Heart left ventricle (tissue), 16 donors: ENCODE measurements around the gene CNTN4. TPM values are rescaled to one million over a fixed set of nuclear protein-coding genes. Genes with fewer than 3 reads are reported as not detected.

Experiments used
- ATAC-seq, 4 donors: fragments of 200-7000 bp; cut with Tn5 transposase; one replicate each; pipeline ENCODE4 v1.9.1; 2020 to 2022; ENCODE audit warnings: moderate library complexity in 4 of 4, mild to moderate bottlenecking in 3 of 4, moderate number of reproducible peaks in 1 of 4
- DNase-seq, 5 donors: peaks; one replicate each; pipeline ENCODE4 v3.0.0-alpha.2; 2020
- H3K27ac ChIP-seq, 12 donors: fragments of 200-600 bp; sonication (generic) in 4 of 12; one replicate each; pipeline versions ENCODE4 v1.5.0 to v1.8.0; 2016 to 2022; ENCODE audit warnings: mild to moderate bottlenecking in 2 of 12
- H3K27me3 ChIP-seq, 9 donors: fragments of 200-600 bp; sonication (generic) in 2 of 9; one replicate each; pipeline versions ENCODE4 v1.5.1 to v1.8.0; 2016 to 2022; ENCODE audit warnings: mild to moderate bottlenecking in 3 of 9
- H3K36me3 ChIP-seq, 9 donors: fragments of 200-600 bp; sonication (generic) in 2 of 9; one replicate each; pipeline versions ENCODE4 v1.5.0 to v1.8.0; 2018 to 2022; ENCODE audit warnings: mild to moderate bottlenecking in 2 of 9
- H3K4me1 ChIP-seq, 12 donors: fragments of 200-600 bp; sonication (generic) in 4 of 12; one replicate each; pipeline versions ENCODE4 v1.5.0 to v1.8.0; 2016 to 2022; ENCODE audit warnings: mild to moderate bottlenecking in 3 of 12
- H3K4me3 ChIP-seq, 12 donors: fragments of 200-600 bp; sonication (generic) in 4 of 12; one replicate each; pipeline versions ENCODE4 v1.5.0 to v1.8.0; 2017 to 2022; ENCODE audit warnings: mild to moderate bottlenecking in 9 of 12, moderate library complexity in 4 of 12
- H3K9me3 ChIP-seq, 12 donors: fragments of 200-600 bp; sonication (generic) in 4 of 12; one replicate each; pipeline versions ENCODE4 v1.5.0 to v1.8.0; 2016 to 2022; ENCODE audit warnings: mild to moderate bottlenecking in 1 of 12
- POLR2A ChIP-seq, 2 donors: fragments of 450-650 bp; IDR thresholded peaks; one replicate each; pipeline ENCODE4 v1.6.1; 2017; ENCODE audit warnings: antibody characterized with exemption in 2 of 2, mild to moderate bottlenecking in 2 of 2, moderate library complexity in 2 of 2
- WGBS, 4 donors: extraction: QIAGEN DNeasy Blood & Tissue Kit in 2 of 4; methylation state at CpG; one replicate each; pipeline versions ENCODE4 v1.1.5 to v1.1.7; 2013 to 2018; 5-methylcytosine and 5-hydroxymethylcytosine counted together
- intact Hi-C, 10 donors: fragments of 100-400 bp; cut with DNase I; formaldehyde crosslinking; loops; one replicate each; pipeline versions ENCODE4 v1.11.1 to v1.14.2; 2022
- polyA plus RNA-seq, 2 donors: library from polyadenylated mRNA; stranded (reverse); fragments of 200-250 nt; gene quantifications; one replicate each; pipeline ENCODE4 v1.2.3, GENCODE V29; 2013
- total RNA-seq, 9 donors: library from RNA; depleted of rRNA in 2 of 9; stranded (reverse); fragments of >200 nt in 2 of 9; fragmentation: NEBNext Ultra II Directional in 3 of 9; extraction: Animal tissue kit (Norgen Biotek cat#: 25700) in 3 of 9; gene quantifications; one replicate each; pipeline versions ENCODE4 v1.1.0 to v1.2.4, GENCODE V29; 2016 to 2023
- TF ChIP-seq, protein P1 (sequence below), 12 donors: fragments of 200-600 bp; sonication (generic) in 4 of 12; IDR thresholded peaks; one replicate each; pipeline versions ENCODE4 v1.5.0 to v1.8.0; 2018 to 2022; ENCODE audit warnings: antibody characterized with exemption in 12 of 12, mild to moderate bottlenecking in 5 of 12
- donor health status: ischemic (EF 13 %, LVEDD 7.1; RV severe dilation, severe dysfunction).
- donor health status: healthy with polysubstance abuse.
- donor health status: DM: no; HTN: yes; CAD: no.
- donor health status: DM: no; HTN: no; CAD: no.
- donor health status: ischemic (EF 25% LVEDD 6.9; RV normal size, moderate dysfunction).
- donor health status: ischemic (EF 25% LVEDD 5.7; RV mildly dilated, moderate dysfunction).
- donor health status: healthy.
- donor health status: DM: yes; HTN: yes; CAD: no.
- donor health status: ischemic (EF 35%, LVEDD 5.7; RV mildly dilated, moderate dysfunction).
- donor health status: nonischemic (EF 11% LVEDD 7.7; RV severe dilation, severe dysfunction).
- donor health status: DM: yes; HTN: yes; CAD: no.
- donor health status: PGD.
- donor health status: ischemic (EF 29% LVEDD 5.4; RV normal size, mild dysfunction).
- donor health status: nonischemic (EF 23%, LVEDD 6.1; RV moderate dilation, normal function).

The CNTN4 gene
- total and polyA plus RNA-seq, 11 donors, result 0.30 to 6.7 (median 1.2) TPM

DNA sequence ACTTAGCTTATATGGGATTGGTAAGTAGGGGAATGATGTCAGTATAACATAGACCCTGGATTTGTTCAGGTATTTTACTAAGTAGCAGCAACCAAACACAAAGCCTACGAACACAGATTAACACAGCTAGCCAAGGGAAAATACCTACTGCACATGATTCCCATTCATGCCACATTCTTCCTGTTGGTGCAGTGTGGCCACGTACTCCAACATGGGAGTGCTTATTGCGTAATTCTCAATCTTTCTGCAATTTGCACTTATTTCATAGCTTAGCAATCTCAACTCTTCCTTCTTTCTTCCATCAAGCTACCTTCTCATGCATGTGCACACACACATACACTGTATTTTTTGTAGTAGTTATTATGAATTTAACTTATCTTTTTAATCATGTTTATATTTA is 824.7 kb downstream of the CNTN4 start:
- Histone ChIP-seq H3K36me3 (no peaks in the 10 kb centered on the region), H3K27me3 (no peaks in the 10 kb centered on the region), H3K9me3 (no peaks in the 10 kb centered on the region), H3K27ac (no peak overlapping the region), H3K4me1 (no peaks in the 10 kb centered on the region), H3K4me3 (no peak overlapping the region)
- TF ChIP-seq POLR2A (IDR thresholded peaks at IDR 0.05), result no peak
- TF ChIP-seq, protein P1, sequence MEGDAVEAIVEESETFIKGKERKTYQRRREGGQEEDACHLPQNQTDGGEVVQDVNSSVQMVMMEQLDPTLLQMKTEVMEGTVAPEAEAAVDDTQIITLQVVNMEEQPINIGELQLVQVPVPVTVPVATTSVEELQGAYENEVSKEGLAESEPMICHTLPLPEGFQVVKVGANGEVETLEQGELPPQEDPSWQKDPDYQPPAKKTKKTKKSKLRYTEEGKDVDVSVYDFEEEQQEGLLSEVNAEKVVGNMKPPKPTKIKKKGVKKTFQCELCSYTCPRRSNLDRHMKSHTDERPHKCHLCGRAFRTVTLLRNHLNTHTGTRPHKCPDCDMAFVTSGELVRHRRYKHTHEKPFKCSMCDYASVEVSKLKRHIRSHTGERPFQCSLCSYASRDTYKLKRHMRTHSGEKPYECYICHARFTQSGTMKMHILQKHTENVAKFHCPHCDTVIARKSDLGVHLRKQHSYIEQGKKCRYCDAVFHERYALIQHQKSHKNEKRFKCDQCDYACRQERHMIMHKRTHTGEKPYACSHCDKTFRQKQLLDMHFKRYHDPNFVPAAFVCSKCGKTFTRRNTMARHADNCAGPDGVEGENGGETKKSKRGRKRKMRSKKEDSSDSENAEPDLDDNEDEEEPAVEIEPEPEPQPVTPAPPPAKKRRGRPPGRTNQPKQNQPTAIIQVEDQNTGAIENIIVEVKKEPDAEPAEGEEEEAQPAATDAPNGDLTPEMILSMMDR (IDR thresholded peaks at IDR 0.05), result no peak
- DNase-seq (no peak), ATAC-seq (no peak)
- 56 to 65% (median 60%) methylated on average over 3 of the region's 3 CpGs for WGBS, 4 donors
- intact Hi-C loops, result loop anchor here in 1 of 10 donors (5.0 kb wide), 1 partner anchor 656 kb away; no protein-coding TSS in a partner anchor

GRCh38 chr3:2927259-2927658 is 828.6 kb downstream of the CNTN4 start:
- intact Hi-C loops, result no loop called here
- Histone ChIP-seq H3K4me3 (no peak overlapping the region), H3K4me1 (no peaks in the 10 kb centered on the region), H3K9me3 (peaks cover 0 to under 1% (median 0%) of the 10 kb centered on the region in 12 donors), H3K36me3 (no peaks in the 10 kb centered on the region), H3K27ac (no peak overlapping the region), H3K27me3 (no peaks in the 10 kb centered on the region)
- no peak for ATAC-seq
- WGBS, 4 donors, result 29 to 43% (median 35%) methylated on average over 1 of the region's 1 CpG
- DNase-seq, result no peak
- TF ChIP-seq, protein P1 (IDR thresholded peaks at IDR 0.05), result no peak
- no peak for TF ChIP-seq POLR2A (IDR thresholded peaks at IDR 0.05)

DNA sequence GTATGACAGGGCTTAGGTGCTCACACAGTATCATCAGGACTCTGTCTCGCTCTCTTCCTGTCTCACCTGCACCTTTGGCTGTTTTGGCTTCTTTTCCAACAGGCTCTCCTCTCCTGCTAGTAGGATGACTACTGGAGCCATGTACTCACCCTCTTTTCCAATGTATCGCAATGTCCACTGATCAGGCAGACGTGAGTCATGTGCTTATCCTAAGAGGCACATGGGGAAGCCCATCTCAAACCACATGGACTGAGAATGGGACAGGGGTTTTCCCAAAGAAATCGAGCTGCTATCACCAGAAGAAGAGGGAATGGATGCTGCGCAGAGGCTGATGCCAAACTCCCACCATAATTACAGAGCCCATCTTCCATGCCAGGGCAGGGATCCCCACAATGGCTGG is 830.9 kb downstream of the CNTN4 start:
- no peaks in the 10 kb centered on the region for H3K36me3 ChIP-seq
- no peaks in the 10 kb centered on the region for H3K4me1 ChIP-seq
- ATAC-seq (no peak), DNase-seq (no peak)
- peaks cover 0 to 4% (median 0%) of the 10 kb centered on the region in 12 donors for H3K9me3 ChIP-seq
- no peak overlapping the region for H3K4me3 ChIP-seq
- no peak for TF ChIP-seq POLR2A (IDR thresholded peaks at IDR 0.05)
- TF ChIP-seq, protein P1 (IDR thresholded peaks at IDR 0.05), result no peak
- H3K27me3 ChIP-seq, result no peaks in the 10 kb centered on the region
- H3K27ac ChIP-seq, result no peak overlapping the region
- intact Hi-C loops, result no loop called here
- 75 to 86% (median 81%) methylated on average over 5 of the region's 5 CpGs for WGBS, 4 donors

GRCh38 chr3:2931265-2931664 is 832.6 kb downstream of the CNTN4 start:
- Histone ChIP-seq H3K4me1 (no peaks in the 10 kb centered on the region), H3K9me3 (peaks cover 0 to 4% (median 0%) of the 10 kb centered on the region in 12 donors), H3K27me3 (no peaks in the 10 kb centered on the region), H3K36me3 (no peaks in the 10 kb centered on the region), H3K4me3 (no peak overlapping the region), H3K27ac (no peak overlapping the region)
- 88 to 92% (median 90%) methylated on average over 4 of the region's 4 CpGs for WGBS, 4 donors
- ATAC-seq, result no peak
- intact Hi-C loops, result no loop called here
- DNase-seq, result no peak
- no peak for TF ChIP-seq POLR2A (IDR thresholded peaks at IDR 0.05)
- TF ChIP-seq, protein P1 (IDR thresholded peaks at IDR 0.05), result no peak
